Endothelial cell of umbilical vein (primary cell): ENCODE results near the gene COX7A2. TPM values are rescaled to one million over a fixed set of nuclear protein-coding genes. Genes with fewer than 3 reads are reported as not detected.

Experiments used
- BruUV-seq: library from RNA; stranded (reverse); fragments of 400-500 nt; replicated peaks from 2 replicates; lab custom pipeline; 2021; lab: Mats Ljungman, UMichigan
- CTCF ChIA-PET: fragments of 300-600, 350-600 bp; sonication (Branson Sonifier 250); formaldehyde crosslinking; loops from one replicate; lab custom pipeline; 2021; ENCODE audit warnings: antibody characterized with exemption, inconsistent platforms; lab: Charles Lee
- POLR2A ChIA-PET: fragments of 300-600, 350-600 bp; sonication (Branson Sonifier 250); formaldehyde crosslinking; loops from one replicate; lab custom pipeline; 2021; ENCODE audit warnings: antibody characterized with exemption, inconsistent platforms; lab: Charles Lee
- DNase-seq: peaks from one replicate; pipeline ENCODE4 v3.0.0-alpha.2; 2011; ENCODE audit warnings: low read depth, low spot score
- FAIRE-seq: peaks from 2 replicates; lab custom pipeline; 2011; peaks lifted over from hg19 to GRCh38; lab: Jason Lieb, UNC
- H2AFZ ChIP-seq: 2 replicates; pipeline ENCODE4 v1.6.0; 2012; ENCODE audit warnings: low read depth, low read length, control low read depth, inconsistent platforms
- H3K27ac ChIP-seq: 2 replicates; pipeline ENCODE4 v1.5.1; 2011; ENCODE audit warnings: low read depth, mild to moderate bottlenecking, control low read depth, low read length, moderate library complexity; ENCODE audit not compliant: insufficient read depth
- H3K27me3 ChIP-seq, 2 experiments: 2 replicates each; pipeline versions ENCODE4 v1.6.0 to v1.6.1; 2011; ENCODE audit warnings: low read length in 2 of 2, mixed read lengths in 1 of 2; ENCODE audit not compliant: control insufficient read depth in 2 of 2, insufficient read depth in 2 of 2
- H3K36me3 ChIP-seq, 2 experiments: 2 replicates in 1 of 2; 3 replicates in 1 of 2; pipeline ENCODE4 v1.5.1; 2011; ENCODE audit warnings: low read length in 2 of 2, mild to moderate bottlenecking in 1 of 2, moderate library complexity in 1 of 2; ENCODE audit not compliant: control insufficient read depth in 2 of 2, insufficient read depth in 2 of 2; ENCODE audit errors: extremely low read depth in 1 of 2
- H3K4me1 ChIP-seq: 3 replicates; pipeline ENCODE4 v1.5.1; 2011; ENCODE audit warnings: mild to moderate bottlenecking, low read length; ENCODE audit not compliant: control insufficient read depth, insufficient read depth; ENCODE audit errors: extremely low read depth
- H3K4me2 ChIP-seq: 2 replicates; pipeline ENCODE4 v1.6.1; 2011; ENCODE audit warnings: low read length, control low read depth, mixed read lengths; ENCODE audit not compliant: insufficient read depth
- H3K4me3 ChIP-seq, 3 experiments: fragments of 200-600 bp in 1 of 3; sonication (generic), shearing (Covaris generic) in 1 of 3; replicated peaks in 1 of 3; 2 replicates each; pipeline ENCODE4 v1.5.1; 2011 to 2016; ENCODE audit warnings: control low read depth in 3 of 3, low read length in 3 of 3, mild to moderate bottlenecking in 2 of 3, inconsistent platforms in 1 of 3, low read depth in 1 of 3, moderate library complexity in 1 of 3; ENCODE audit not compliant: insufficient read depth in 1 of 3
- H3K79me2 ChIP-seq: 2 replicates; pipeline ENCODE4 v1.6.0; 2012; ENCODE audit warnings: low read length, inconsistent platforms; ENCODE audit not compliant: control insufficient read depth, insufficient read depth
- H3K9ac ChIP-seq: replicated peaks from 2 replicates; pipeline ENCODE3; 2011; ENCODE audit warnings: low read length, control low read depth; ENCODE audit not compliant: insufficient read depth; ENCODE audit errors: extremely low read depth
- H3K9me1 ChIP-seq: replicated peaks from 3 replicates; pipeline ENCODE4 v1.6.0; 2011; ENCODE audit warnings: mild to moderate bottlenecking, low read length; ENCODE audit not compliant: control insufficient read depth, insufficient read depth; ENCODE audit errors: extremely low read depth
- H3K9me3 ChIP-seq: replicated peaks from 2 replicates; pipeline ENCODE4 v1.5.1; 2012; ENCODE audit warnings: low read length, inconsistent platforms; ENCODE audit not compliant: control insufficient read depth, insufficient read depth
- H4K20me1 ChIP-seq: replicated peaks from 2 replicates; pipeline ENCODE3; 2011; ENCODE audit warnings: mild to moderate bottlenecking, low read length; ENCODE audit not compliant: control insufficient read depth, insufficient read depth; ENCODE audit errors: extremely low read depth
- EZH2 ChIP-seq: IDR thresholded peaks from 2 replicates; pipeline ENCODE4 v1.6.1; 2012; ENCODE audit warnings: borderline replicate concordance, low read depth, mild to moderate bottlenecking, moderate library complexity, low read length, inconsistent platforms; ENCODE audit not compliant: severe bottlenecking
- FOS ChIP-seq: IDR thresholded peaks from 2 replicates; pipeline ENCODE4 v1.6.1; 2011; ENCODE audit warnings: mild to moderate bottlenecking, low read length, moderate library complexity, borderline replicate concordance; ENCODE audit not compliant: insufficient read depth
- GATA2 ChIP-seq: IDR thresholded peaks from 2 replicates; pipeline ENCODE4 v1.7.0; 2011; ENCODE audit warnings: low read depth, mild to moderate bottlenecking, moderate library complexity, mixed read lengths, low read length; ENCODE audit not compliant: insufficient read length, insufficient read depth
- JUN ChIP-seq: IDR thresholded peaks from 2 replicates; pipeline ENCODE4 v1.6.1; 2011; ENCODE audit warnings: borderline replicate concordance, low read depth; ENCODE audit not compliant: insufficient read length, insufficient read depth
- MYC ChIP-seq: IDR thresholded peaks from one replicate; pipeline ENCODE4 v1.6.1; 2011; ENCODE audit warnings: mild to moderate bottlenecking, low read depth, low read length
- POLR2A ChIP-seq: IDR thresholded peaks from 2 replicates; pipeline ENCODE4 v1.6.1; 2012; ENCODE audit warnings: low read depth, mild to moderate bottlenecking, control low read depth, low read length
- POLR2AphosphoS5 ChIP-seq: IDR thresholded peaks from 2 replicates; pipeline ENCODE4 v1.6.1; 2012; ENCODE audit warnings: low read depth, mild to moderate bottlenecking, control low read depth, low read length, moderate library complexity; ENCODE audit not compliant: insufficient read depth
- dilution Hi-C: fragments of 300-500 bp; cut with MboI; formaldehyde crosslinking; loops from one replicate; pipeline ENCODE4 v1.15.0; 2019; ENCODE audit warnings: low sequenced_read_pairs; ENCODE audit not compliant: extremely low pct_ligation_motif_present
- intact Hi-C: fragments of 100-400 bp; cut with micrococcal nuclease; formaldehyde crosslinking; loops from one replicate; pipeline ENCODE4 v1.10.0; 2022
- polyA plus RNA-seq, 4 experiments: library from polyadenylated mRNA; depleted of rRNA in 3 of 4; stranded (reverse) in 3 of 4; unstranded in 1 of 4; fragments of >200 nt; gene quantifications; 2 replicates each; pipeline versions ENCODE4 v1.2.1 to v1.2.3, GENCODE V29; 2011 to 2012; ENCODE audit warnings: missing spikeins in 1 of 4
- total RNA-seq: library from RNA; stranded (reverse); gene quantifications from 2 replicates; pipeline ENCODE4 v1.2.3, GENCODE V29; 2021
- TF ChIP-seq, protein P1 (sequence below): IDR thresholded peaks from 2 replicates; pipeline ENCODE4 v1.6.1; 2011; ENCODE audit not compliant: insufficient read depth, insufficient read length
- TF ChIP-seq, protein P2 (sequence below), 2 donors: IDR thresholded peaks; 1 replicate in 1 of 2; 2 replicates in 1 of 2; pipeline ENCODE4 v1.5.1; 2011; ENCODE audit warnings: low read length in 2 of 2, mild to moderate bottlenecking in 2 of 2, moderate library complexity in 2 of 2, control low read depth in 1 of 2, inconsistent platforms in 1 of 2, low read depth in 1 of 2; ENCODE audit not compliant: insufficient read depth in 1 of 2; ENCODE audit errors: extremely low read depth in 1 of 2

Gene COX7A2
- total and polyA plus RNA-seq, 2 donors (not counting 3 experiments of a cell fraction or from before 2014, with no cell fraction given) = 254 to 426 TPM

DNA sequence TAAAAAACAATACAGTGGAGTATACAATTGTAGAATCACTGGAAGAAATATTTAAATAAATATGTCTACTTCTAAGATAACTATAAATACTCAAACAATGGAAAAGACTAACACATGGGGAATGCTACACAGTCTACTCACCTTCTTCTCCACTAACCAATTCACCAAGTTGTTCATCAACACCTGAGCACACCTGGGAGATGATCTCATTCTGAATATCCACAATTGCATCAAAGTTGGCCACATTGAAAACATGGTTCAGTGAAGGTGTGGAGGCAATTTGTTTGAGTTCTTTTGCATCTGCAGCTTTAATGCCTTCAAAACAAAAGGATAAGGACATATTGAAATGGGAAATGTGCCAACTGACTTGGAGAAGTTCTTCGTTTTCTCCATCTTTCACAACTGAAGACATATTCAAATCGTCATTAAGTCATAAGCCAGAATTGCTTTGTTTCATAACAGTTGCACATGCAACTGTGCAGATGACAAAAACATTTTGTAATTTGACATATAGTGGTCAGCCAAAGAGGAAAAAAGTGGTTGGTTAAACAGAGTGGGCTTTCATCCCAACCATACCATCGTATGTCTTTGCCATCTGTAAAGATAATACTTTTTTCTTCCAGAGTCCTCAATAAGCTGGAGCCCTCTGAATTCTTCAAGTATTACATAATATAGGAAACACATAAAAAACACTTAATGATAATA lies 55.2 kb downstream of the COX7A2 start:
- no peaks in the 10 kb centered on the region for H3K9me1 ChIP-seq
- ChIA-PET POLR2A (no interaction called here), CTCF (no interaction called here)
- H3K4me1 ChIP-seq = no peaks in the 10 kb centered on the region
- no peak for DNase-seq
- H3K27me3 ChIP-seq = no peaks in the 10 kb centered on the region
- no peaks in the 10 kb centered on the region for H3K36me3 ChIP-seq
- TF ChIP-seq, protein P1, sequence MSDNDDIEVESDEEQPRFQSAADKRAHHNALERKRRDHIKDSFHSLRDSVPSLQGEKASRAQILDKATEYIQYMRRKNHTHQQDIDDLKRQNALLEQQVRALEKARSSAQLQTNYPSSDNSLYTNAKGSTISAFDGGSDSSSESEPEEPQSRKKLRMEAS = no peak
- TF ChIP-seq, protein P2, sequence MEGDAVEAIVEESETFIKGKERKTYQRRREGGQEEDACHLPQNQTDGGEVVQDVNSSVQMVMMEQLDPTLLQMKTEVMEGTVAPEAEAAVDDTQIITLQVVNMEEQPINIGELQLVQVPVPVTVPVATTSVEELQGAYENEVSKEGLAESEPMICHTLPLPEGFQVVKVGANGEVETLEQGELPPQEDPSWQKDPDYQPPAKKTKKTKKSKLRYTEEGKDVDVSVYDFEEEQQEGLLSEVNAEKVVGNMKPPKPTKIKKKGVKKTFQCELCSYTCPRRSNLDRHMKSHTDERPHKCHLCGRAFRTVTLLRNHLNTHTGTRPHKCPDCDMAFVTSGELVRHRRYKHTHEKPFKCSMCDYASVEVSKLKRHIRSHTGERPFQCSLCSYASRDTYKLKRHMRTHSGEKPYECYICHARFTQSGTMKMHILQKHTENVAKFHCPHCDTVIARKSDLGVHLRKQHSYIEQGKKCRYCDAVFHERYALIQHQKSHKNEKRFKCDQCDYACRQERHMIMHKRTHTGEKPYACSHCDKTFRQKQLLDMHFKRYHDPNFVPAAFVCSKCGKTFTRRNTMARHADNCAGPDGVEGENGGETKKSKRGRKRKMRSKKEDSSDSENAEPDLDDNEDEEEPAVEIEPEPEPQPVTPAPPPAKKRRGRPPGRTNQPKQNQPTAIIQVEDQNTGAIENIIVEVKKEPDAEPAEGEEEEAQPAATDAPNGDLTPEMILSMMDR (IDR thresholded peaks at IDR 0.05; ENCODE audit: extremely low read depth in 1 of 2, insufficient read depth in 1 of 2, low read depth in 1 of 2, low read length in 2 of 2) = no peak
- TF ChIP-seq FOS = no peak
- TF ChIP-seq EZH2 = no peak
- TF ChIP-seq GATA2 = no peak
- TF ChIP-seq MYC = no peak
- TF ChIP-seq JUN = no peak
- TF ChIP-seq POLR2AphosphoS5 = no peak
- TF ChIP-seq POLR2A = no peak
- dilution Hi-C loops (no loop called here), intact Hi-C loops (no loop called here)
- no peaks in the 10 kb centered on the region for H3K79me2 ChIP-seq
- no peak overlapping the region for H3K9ac ChIP-seq
- no peak overlapping the region for H3K27ac ChIP-seq
- no peak overlapping the region for H3K4me2 ChIP-seq
- no peak for FAIRE-seq
- no peaks in the 10 kb centered on the region for H3K9me3 ChIP-seq
- no peak overlapping the region for H3K4me3 ChIP-seq
- H4K20me1 ChIP-seq = no peaks in the 10 kb centered on the region
- no peak overlapping the region for H2AFZ ChIP-seq
- no TSS peak for BruUV-seq

Other genes starting within 250 kb of the COX7A2 start
- gene COL12A1, start 37.7 kb downstream of the COX7A2 start, total RNA-seq = 89.1 and 102 TPM in 2 replicates
- gene COL12A1, start 37.7 kb downstream of the COX7A2 start, polyA plus RNA-seq = 48.5 and 49.9 TPM in 2 replicates
- gene TMEM30A, start 41.0 kb upstream of the COX7A2 start, total RNA-seq = 197 and 213 TPM in 2 replicates
- 26.6 and 42.2 TPM in 2 replicates for gene TMEM30A, start 41.0 kb upstream of the COX7A2 start, polyA plus RNA-seq
- gene FILIP1, start 250.0 kb upstream of the COX7A2 start, total RNA-seq = 12.6 and 13.7 TPM in 2 replicates
- 2.8 and 2.9 TPM in 2 replicates for gene FILIP1, start 250.0 kb upstream of the COX7A2 start, polyA plus RNA-seq